Forelimb muscle (tissue), 1 donor: ENCODE data around the gene TAS2R8. TPM values are rescaled to one million over a fixed set of nuclear protein-coding genes. Genes with fewer than 3 reads are reported as not detected.
"Not testable (repeated sequence)": the region's sequence is repeated elsewhere in the genome, so short reads cannot be mapped to it uniquely, and the experiment has no call there.

Experiments
- DNase-seq: peaks from one replicate; pipeline ENCODE4 v3.0.0-alpha.2; 2013; ENCODE audit warnings: low read depth
- polyA plus RNA-seq: library from polyadenylated mRNA; unstranded; fragments of 120-200 nt; gene quantifications from one replicate; pipeline ENCODE4 v1.2.1, GENCODE V29; 2013; ENCODE audit not compliant: insufficient read length

TAS2R8 gene, protein sequence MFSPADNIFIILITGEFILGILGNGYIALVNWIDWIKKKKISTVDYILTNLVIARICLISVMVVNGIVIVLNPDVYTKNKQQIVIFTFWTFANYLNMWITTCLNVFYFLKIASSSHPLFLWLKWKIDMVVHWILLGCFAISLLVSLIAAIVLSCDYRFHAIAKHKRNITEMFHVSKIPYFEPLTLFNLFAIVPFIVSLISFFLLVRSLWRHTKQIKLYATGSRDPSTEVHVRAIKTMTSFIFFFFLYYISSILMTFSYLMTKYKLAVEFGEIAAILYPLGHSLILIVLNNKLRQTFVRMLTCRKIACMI
- not detected for polyA plus RNA-seq

DNA sequence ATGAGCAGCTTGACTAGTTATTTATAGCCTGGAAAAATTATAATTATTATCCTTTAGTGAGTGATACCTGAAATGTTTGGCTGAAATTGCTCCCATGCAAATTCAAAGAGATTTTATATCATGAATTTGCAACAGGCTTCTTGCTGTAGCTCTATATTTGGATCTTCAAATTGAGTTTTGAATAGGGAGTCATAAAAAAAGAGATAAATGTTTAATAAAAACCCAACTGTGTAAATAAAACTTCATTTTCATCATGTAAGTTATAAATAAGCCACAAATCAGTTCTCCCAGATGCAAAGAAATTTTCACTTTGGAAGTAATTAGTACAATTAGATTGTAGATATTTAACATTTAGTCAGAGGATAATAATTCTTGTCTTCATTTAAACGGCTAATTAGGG lies at the start of gene TAS2R8:
Gene TAS2R8, minus strand, starts transcription at position 101 of the 400 bp plus-strand sequence. CDS start 306 bp downstream, outside the sequence.
- no peak for DNase-seq

DNA sequence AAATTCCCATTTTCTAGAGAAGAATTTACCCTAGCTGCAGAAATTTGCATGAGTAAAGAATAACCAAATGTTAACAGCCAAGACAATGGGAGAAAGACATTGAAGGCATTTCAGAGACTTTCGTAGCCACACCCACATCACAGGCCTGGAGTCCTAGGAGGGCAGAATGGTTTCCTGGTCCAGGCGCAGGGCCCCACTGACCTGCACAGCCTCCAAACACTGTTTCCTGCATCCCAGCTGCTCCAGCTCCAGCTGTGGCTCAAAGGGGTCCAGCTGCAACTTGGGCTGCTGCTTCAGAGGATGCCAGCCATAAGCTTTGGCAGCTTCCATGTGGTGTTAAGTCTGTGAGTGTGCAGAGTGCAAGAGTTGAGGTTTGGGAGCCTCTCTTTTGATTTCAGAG lies 48.7 kb upstream of the TAS2R8 start:
- no peak for DNase-seq

DNA sequence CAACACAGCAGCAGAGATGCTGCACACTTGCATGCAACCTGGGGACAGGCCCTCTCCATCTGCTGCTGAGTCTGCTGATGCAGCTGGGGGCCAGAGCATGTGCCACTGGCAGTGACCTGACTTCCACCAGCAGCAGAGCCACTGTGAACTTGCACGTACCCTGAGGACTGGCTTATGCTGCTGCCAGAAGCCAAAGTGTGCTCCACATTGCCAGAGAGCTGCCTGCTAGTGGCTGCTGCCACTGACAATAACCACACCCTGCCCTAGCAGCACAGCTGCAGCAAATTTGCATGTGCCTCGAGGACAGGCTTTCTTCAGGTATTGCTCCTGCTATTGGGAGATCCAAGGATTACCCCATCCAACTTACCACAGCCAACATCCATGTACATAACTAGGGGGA lies 46.7 kb upstream of the TAS2R8 start:
- no peak for DNase-seq

DNA sequence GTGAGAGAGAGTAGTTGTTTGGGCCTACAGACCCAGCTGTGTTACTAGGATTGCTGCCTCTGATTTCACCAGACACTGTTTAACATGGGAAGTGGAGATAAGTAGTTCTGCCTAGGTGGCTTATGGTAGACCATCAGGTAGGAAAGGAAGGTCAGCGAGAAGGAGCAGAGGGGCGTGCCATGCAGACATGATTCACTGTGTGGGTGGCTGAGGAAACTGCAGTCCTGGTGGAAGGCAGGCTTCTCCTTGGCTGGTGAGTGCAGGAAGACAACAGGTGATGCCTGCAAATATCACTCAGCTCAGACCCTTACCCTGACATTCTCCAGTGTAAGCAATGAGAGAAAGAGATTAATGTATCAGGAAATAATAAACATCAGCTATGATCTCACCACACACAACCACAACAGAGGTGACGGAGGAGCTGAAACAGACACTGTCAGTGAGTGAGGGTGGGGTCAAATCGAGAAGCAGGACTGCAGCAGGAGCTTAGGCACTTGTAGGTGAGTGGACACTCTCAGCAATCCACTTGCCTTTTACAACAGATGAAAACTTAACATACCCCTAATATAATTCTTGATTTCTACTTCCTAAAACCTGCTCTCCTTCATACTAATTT lies 44.3 kb upstream of the TAS2R8 start:
- DNase-seq = no peak

DNA sequence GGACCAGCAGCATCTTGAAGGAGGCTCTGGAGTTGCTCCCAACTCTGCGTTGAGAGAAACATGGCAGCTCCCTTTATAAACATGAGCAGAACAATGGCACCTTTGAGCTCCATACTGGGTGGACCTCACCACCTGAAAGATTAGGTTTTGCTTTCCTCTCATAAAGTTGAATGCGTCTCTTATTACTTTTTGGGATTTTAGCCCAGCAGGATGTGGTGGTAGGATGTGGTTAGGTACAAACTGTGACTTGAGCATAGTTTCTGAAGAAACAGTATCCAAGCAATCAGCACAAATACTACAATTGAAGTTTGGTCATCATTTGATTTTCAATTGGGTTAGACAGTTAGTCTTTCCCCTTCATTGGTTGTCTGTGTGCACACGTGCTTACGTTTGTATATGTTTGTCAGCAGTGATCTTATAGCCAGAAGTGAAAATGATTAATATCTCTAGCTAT lies 42.4 kb upstream of the TAS2R8 start, which contains the start of gene PRR4:
Gene PRR4, minus strand, starts transcription at position 51 of the 454 bp plus-strand sequence. Its CDS starts 38 bp downstream, at position 13.
- no peak for DNase-seq

DNA sequence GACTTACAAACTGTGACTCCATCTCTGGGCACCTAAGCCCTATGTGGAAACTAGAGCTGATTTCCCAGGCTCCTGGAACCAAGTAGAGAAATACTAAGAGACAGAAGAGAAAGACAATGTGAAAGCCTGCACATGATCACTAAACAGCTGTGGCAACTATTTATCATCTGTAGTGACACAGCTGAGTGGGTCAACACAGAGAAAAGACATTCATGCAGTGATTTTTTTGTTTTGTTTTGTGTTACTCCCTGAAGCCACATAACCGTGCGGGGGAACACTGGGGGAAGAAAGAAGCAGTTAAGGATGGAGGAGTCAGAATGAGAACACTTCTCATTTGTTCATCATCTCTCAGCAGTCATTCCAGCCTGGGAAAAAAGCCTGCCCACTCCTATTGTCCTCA lies 40.7 kb upstream of the TAS2R8 start:
- DNase-seq = no peak

DNA sequence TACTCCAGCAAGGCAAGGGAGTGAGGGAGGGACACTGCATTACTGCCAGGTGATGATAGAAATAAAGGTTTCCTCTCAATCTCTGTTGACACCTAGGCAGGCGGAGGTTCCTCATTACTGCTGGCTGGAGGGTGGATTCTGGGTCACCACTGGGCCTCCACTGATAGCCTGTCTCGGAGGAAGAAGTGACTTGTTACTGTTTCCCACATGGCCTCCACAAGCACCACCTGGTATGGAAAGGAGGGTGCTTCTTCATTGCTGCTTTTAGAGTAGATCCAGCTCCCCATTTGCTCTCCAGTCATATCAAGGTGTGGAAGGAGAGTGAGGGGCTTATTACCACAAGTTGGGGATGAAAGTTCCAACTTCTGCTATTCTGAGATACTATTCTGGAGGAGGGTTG lies 35.8 kb upstream of the TAS2R8 start:
- no peak for DNase-seq

DNA sequence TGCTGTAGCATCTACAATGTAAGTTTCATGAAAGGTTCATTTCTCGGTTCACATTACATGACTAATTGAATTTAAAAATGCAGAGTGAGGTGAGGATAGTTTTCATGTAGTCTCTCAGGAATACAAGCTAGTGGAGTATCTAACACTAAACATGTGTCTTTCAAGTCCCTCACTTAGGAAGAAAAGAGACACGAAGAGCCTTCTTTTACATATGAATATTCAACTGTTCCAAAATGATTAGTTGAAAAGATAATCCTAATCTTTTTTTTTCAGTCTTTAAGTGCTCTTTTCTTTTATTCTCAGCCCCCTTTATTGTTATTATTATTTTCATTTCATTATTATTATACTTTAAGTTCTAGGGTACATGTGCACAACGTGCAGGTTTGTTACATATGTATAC lies 31.4 kb upstream of the TAS2R8 start:
- no peak for DNase-seq

DNA sequence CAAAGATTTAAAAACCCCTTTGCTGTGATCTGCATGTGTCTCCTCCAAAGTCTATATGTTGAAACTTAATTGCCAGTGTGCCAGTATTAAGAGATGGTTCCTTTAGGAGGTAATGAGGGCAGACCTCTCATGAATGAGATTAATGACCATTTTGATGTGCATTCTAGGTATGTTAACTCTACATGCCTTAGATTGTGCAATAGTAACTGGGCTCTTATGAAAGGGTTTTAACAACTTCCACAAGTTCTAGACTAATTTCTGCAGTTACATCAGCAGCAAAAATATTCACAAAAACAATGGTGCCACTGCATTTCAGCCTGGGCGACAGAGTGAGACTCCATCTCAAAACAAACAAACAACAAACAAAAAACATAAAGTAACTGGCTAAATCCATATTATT lies 22.9 kb upstream of the TAS2R8 start:
- DNase-seq = no peak

DNA sequence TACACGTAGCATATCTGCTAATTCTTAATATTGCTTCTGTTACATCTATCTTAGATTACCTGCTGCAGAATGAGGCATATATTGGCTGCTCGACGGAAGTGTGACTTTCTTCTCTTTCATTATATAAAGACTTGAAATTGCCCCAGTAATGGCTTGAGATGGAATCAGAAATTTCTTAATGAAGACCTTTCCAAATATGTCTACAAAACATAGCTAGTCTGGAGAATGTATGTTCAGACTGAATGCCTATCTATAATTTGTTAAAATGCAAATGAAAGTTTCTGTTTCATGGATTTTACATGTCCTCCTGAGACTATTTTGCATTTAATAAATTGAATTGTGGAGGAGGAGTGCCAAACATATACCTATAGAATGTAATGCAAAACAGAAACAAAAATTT lies 19.2 kb upstream of the TAS2R8 start, which contains the start of gene TAS2R10:
Gene TAS2R10, minus strand, starts transcription at position 101 of the 400 bp plus-strand sequence. Its CDS starts 89 bp downstream, at position 12.
- DNase-seq = no peak

DNA sequence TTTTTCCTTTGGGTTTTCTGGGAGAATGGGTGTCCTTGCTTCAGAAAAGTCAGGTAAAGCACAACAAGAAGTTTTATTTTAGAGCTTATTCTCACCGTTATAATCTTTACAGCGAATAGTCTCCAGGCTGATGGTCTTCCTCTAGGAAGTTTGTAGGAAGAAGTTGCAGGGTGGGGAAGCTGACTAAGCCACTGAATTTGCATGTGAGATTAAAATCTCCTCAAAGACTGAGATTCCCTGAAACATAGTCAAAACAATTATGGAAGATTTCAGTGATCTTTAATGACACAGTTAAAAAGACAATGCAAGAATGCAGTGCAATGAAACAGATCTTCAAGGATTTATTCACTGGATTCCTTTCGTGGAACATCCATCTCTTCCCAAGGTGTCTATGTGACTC lies 17.9 kb upstream of the TAS2R8 start:
- DNase-seq = no peak

DNA sequence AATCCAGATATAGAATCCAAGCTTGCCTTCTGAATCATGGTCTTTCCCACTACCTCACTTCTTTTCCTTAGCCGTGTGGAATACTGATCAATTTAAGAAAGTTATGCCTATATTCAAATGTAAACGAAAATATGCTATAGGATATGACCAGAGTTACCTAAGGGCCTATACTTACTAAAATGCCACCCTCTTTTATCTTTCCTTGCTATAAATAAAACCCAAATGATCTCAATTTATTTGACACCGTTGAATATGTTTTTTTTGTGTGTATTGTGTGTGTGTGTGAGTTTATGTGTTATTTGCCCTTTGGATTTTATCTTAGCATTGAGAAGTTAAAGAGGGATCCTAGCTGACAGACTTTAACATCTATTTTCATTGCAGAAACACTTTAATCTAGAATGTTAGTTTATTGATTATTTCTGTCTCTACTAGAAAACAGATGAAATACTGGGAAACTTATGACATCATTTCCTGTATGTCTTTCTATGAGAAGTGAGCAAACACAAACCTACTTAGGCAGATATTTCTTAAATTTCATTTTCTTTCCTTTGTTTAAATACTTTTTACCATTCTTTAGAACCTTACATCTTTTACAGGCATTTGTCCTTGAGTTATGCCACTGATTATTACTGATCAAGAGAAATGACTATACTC lies 4.9 kb upstream of the TAS2R8 start:
- DNase-seq = no peak

DNA sequence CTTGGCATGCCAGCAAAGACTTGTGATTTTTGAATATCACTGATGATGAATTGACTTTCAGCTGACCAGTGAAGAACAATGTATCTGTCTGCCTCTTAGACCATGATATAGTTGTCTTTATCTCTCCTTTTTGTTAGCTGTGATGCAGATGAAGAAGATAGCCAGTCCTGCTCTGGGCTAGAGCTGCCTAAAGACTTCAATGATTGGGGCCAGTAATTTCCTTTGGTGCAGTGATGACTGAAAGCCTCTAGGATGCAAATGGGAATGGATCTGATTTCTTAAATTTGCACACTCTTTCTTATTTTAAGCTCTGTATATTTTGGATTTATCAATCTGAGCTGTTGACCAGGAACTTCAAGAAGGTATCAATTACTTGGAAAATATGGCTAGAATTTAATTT lies 3.0 kb upstream of the TAS2R8 start, which contains the start of gene TAS2R9:
Gene TAS2R9, minus strand, starts transcription at position 101 of the 400 bp plus-strand sequence. Its CDS starts 93 bp downstream, at position 8.
- DNase-seq = no peak

DNA sequence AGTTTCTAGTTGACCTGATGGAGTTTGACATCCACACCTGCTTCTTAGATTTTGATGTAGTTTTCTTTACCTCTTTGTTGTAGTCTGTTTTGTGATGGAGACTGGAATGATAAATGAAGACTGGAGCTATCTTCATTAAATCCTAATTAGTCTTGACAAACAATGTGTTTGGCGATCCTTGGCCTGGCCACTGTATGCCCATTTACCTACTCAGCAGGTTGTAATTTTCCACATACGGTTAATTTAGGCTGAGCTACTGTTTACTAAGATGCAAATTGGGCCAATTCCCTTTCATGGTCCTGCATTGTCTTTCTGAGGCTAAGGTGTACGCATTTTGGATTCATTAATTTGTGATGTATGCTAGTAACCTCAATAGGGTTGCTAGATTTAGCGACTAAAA lies 4.5 kb downstream of the TAS2R8 start, which contains the start of gene TAS2R7:
Gene TAS2R7, minus strand, starts transcription at position 41 of the 400 bp plus-strand sequence. CDS start 57 bp downstream, outside the sequence.
- no peak for DNase-seq

DNA sequence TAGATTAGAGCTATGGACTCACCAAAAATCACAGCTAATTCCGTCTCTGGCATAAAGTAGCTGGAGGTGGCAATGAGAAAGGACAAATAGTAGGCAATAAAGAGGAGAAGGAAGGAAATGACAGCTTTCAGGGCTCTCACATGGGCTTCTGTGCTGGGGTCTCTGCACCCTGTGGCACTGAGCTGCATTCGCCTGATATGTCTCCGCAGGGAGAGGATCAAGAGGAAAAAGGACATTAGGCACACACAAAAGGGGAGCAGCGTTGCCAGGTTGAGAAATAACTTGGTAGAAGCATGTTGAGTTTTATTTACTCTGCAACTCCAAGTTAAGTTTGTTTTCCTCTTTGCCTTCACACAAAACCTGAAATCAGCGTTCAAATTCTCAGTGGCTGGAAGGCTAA lies 5.3 kb downstream of the TAS2R8 start:
- DNase-seq = no peak

DNA sequence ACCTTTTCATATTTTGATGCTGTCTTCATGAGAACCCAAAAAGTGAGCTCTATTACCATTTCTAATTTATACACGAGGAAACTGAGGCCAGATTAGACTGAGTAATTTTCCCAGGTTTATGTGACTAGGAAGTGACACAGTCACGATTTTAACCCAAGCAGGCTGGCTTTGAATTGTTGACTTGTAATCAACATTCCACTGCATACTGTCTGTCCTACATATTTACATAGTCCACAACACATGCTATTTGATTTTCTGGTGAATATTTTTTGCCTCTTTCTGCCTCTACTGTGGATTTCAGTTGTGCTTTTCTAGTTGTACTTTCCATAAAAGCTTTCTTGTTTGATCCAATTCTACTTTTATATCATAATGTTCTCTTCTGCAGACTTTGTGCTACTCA lies 12.9 kb downstream of the TAS2R8 start:
- DNase-seq = no peak

DNA sequence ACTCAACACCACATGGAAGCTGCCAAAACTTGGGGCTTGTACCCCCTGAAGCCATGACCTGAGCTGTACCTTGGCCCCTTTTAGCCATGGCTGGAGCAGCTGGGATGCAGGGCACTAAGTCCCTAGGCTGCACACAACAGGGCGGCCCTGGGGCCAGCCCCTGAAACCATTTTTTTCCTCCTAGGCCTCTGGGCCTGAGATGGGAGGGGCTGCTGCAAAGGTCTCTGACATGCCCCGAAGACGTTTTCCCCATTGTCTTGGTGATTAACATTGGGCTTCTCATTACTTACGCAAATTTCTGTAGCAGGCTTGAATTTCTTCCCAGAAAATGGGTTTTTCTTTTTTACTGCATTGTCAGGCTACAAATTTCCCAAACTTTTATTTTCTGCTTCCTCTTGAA lies 15.3 kb downstream of the TAS2R8 start:
- DNase-seq = not testable (repeated sequence)

DNA sequence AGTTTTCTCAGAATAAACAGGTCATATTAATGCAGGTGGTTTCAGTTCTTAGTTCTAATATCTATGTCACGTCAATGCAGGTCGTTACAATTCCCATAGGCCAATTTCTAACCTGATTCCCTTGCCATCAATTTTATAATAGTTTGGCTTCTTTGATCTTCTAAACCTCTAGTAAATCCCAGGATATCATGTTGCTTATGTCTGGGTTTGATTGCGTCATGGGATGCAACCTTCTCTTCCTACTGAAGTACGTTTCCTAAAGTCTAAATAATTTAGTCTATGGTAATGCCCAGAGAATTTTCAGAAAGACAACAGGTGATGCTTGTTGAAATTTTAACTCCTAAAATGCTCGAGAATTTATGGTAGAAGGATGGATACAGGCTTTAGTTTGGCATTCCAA lies 23.8 kb downstream of the TAS2R8 start:
- no peak for DNase-seq

DNA sequence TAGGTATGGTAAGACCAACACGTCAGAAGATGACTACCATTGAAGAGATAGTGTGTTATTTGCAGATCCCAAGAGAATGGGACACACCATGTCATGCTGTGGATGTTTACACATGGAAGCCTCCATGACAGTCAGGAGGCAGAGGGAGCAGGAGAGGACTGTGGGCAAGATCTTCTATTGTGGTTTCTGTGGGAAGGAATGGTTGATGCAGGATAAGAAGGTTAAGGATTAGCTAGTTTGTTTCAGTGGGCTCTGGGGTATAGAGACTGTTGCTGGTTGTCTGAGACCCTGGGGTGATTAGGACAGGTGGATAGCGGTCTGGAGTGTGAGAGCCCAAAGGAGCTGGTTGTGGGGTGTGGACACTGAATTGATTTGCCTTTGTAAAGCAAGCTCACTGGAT lies 28.0 kb downstream of the TAS2R8 start:
- no peak for DNase-seq

DNA sequence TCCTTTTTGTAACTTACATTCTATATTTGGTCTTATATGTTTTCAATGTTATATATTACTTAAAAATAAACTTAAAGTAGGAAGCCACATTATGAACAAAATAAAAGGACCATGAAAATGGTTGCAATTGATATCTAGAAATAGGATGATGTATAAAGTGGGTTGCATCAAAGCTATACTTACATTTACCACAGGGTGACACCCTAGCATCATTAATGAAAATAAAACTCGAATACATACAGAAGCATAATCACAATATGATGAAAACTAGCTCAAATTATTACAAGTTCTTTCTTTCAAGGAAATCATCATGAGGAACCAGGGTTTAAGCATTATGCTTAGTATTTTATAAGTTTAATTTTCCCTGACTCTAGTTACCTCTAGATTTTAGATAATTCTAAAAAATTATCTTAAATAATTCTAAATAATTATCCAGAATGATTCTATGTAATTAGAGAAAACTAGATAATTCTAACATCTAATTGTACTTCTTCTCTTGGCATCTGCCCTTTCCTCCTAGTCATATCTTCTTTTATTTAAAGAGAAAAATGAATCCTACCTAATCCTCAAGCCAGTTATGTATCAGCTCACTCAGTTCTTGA lies 35.9 kb downstream of the TAS2R8 start:
- DNase-seq = peak; percentile 25

DNA sequence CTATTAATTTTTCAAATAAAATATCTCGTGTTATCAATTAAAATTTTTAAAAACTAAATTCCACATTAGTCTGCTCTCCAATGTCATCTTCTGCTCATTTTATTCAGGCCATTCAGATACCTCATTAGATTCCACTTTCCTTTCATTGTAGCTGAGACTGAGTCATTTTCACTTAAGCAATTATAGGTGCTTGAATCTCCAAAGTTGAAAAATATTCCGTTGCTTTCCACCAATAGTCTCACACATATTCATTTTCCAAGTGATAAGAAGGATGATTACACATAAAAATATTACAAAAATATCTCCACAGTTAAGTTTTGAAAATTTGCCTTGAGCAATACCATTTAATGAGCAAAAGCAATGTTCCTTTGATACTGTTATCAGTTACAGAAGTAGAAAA lies 47.4 kb downstream of the TAS2R8 start:
- no peak for DNase-seq

DNA sequence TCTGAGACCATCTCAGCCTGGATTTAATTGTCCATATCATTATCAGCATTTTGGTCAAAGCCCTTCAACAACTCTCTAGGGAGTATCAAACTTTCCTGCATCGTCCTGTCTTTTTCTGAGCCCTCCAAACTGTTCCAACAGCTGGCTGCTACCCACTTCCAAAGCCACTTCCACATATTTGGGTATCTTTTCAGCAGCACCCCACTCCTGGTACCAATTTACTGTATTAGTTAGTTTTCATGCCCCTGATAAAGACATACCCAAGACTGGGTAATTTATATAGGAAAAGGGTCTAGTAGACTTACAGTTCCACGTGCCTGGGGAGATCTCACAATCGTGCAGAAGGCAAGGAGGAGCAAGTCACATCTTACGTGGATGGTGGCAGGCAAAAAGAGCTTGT lies 50.9 kb downstream of the TAS2R8 start:
- DNase-seq = no peak
